IMR-90 (cell line): Measurements from ENCODE around the gene C3orf18.

ENCODE experiments used
- BHLHE40 ChIP-seq: fragments of 150-350 bp; IDR thresholded peaks from 2 replicates; pipeline ENCODE4 v1.6.1; 2016; ENCODE audit warnings: mild to moderate bottlenecking, low read depth, low read length
- CEBPB ChIP-seq: IDR thresholded peaks from 2 replicates; pipeline ENCODE4 v1.6.1; 2012; ENCODE audit warnings: low read depth, low read length, improper control_type of control experiment
- CTCF ChIP-seq: conservative IDR thresholded peaks from 2 replicates; pipeline ENCODE4 v1.5.1; 2012; ENCODE audit warnings: mild to moderate bottlenecking, low read depth, low read length, improper control_type of control experiment
- ELK1 ChIP-seq: fragments of 150-350 bp; IDR thresholded peaks from 2 replicates; pipeline ENCODE4 v1.6.1; 2016; ENCODE audit warnings: low read depth, mild to moderate bottlenecking, low read length, moderate library complexity, borderline replicate concordance
- FOS ChIP-seq: fragments of 150-350 bp; IDR thresholded peaks from 2 replicates; pipeline ENCODE4 v1.6.1; 2016; ENCODE audit warnings: low read depth, low read length
- POLR2A ChIP-seq: IDR thresholded peaks from 2 replicates; pipeline ENCODE4 v1.6.1; 2012; ENCODE audit warnings: mild to moderate bottlenecking, low read depth, low read length
- RAD21 ChIP-seq: IDR thresholded peaks from 2 replicates; pipeline ENCODE4 v1.6.1; 2012; ENCODE audit warnings: low read length, improper control_type of control experiment
- USF2 ChIP-seq: fragments of 150-350 bp; IDR thresholded peaks from 2 replicates; pipeline ENCODE4 v1.6.1; 2017; ENCODE audit warnings: mild to moderate bottlenecking, antibody characterized with exemption, low read length, low read depth

- TF ChIP-seq CTCF = no peak
- no peak for TF ChIP-seq CEBPB
- no peak for TF ChIP-seq POLR2A
- TF ChIP-seq RAD21 = no peak
- TF ChIP-seq ELK1 = no peak
- TF ChIP-seq BHLHE40 = no peak
- no peak for TF ChIP-seq USF2
- no peak for TF ChIP-seq FOS
Observed at GRCh38 chr3:50523279-50523811, 44.2 kb downstream of the C3orf18 start.
